ENCODE results near the gene NSDHL. TPM values are rescaled to one million over a fixed set of nuclear protein-coding genes. Genes with fewer than 3 reads are reported as not detected.

Gene NSDHL
- total and polyA plus RNA-seq, 4 experiments from 2014 or later: 6.5 to 20.3 (median 11.4) TPM

GRCh38 chrX:152878976-152879755 is 48.3 kb downstream of the NSDHL start:
- Mint-ChIP-seq H3K27me3 (peaks cover 0 to 2% of the 10 kb centered on the region in 2 donors), H3K4me1 (no peaks in the 10 kb centered on the region), H3K36me3 (peaks cover 0 to 3% of the 10 kb centered on the region in 2 donors), H3K4me3 (no peak overlapping the region), H3K27ac (no peak overlapping the region), H3K9me3 (no peaks in the 10 kb centered on the region)
- Histone ChIP-seq H3K27me3 (ENCODE audit: insufficient read depth, low read length) (no peaks in the 10 kb centered on the region), H3K9me3 (ENCODE audit: control insufficient read depth in 1 of 2, low read length in 2 of 2) (no peaks in the 10 kb centered on the region), H3K27ac (ENCODE audit: low read depth, low read length) (no peak overlapping the region), H3K4me3 (ENCODE audit: low read length in 2 of 2) (no peak overlapping the region), H3K4me1 (ENCODE audit: insufficient read depth, low read length) (no peaks in the 10 kb centered on the region), H3K36me3 (ENCODE audit: insufficient read depth, low read length) (no peaks in the 10 kb centered on the region)
- intact Hi-C loops (cut with micrococcal nuclease): no loop called here
- no peak for DNase-seq
- ChIA-PET POLR2A (ENCODE audit: partially characterized antibody) (no interaction called here), CTCF (ENCODE audit: partially characterized antibody) (no interaction called here)

DNA sequence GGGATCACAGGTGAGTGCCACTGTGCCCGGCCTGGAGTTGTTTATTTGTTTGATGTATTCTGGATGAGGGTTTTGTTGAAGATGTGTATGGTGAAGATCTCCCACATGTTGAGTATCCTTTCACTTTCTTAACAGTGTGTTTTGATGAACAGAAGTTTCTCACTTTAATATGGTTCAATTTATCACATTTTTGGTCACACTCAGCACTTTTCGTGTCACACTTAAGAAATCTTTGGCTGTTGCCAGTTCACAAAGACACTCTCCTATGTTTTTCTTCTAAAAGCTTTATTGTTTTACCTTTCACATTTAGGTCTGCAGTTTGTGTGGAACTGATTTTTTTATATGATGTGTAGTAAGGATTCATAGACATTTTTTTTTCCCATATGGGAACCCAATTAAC is 50.4 kb downstream of the NSDHL start:
- peaks cover 2% of the 10 kb centered on the region in 2 donors for H3K27me3 Mint-ChIP-seq
- ChIA-PET CTCF (ENCODE audit: partially characterized antibody) (no interaction called here), POLR2A (ENCODE audit: partially characterized antibody) (no interaction called here)
- no peak overlapping the region for H3K27ac Mint-ChIP-seq
- Histone ChIP-seq H3K9me3 (ENCODE audit: control insufficient read depth in 1 of 2, low read length in 2 of 2) (no peaks in the 10 kb centered on the region), H3K27me3 (ENCODE audit: insufficient read depth, low read length) (no peaks in the 10 kb centered on the region), H3K4me3 (ENCODE audit: low read length in 2 of 2) (no peak overlapping the region), H3K27ac (ENCODE audit: low read depth, low read length) (no peak overlapping the region), H3K36me3 (ENCODE audit: insufficient read depth, low read length) (no peaks in the 10 kb centered on the region), H3K4me1 (ENCODE audit: insufficient read depth, low read length) (no peaks in the 10 kb centered on the region)
- no peak overlapping the region for H3K4me3 Mint-ChIP-seq
- DNase-seq: no peak
- intact Hi-C loops (cut with micrococcal nuclease): no loop called here
- H3K4me1 Mint-ChIP-seq: no peaks in the 10 kb centered on the region
- H3K36me3 Mint-ChIP-seq: peaks cover 0 to 3% of the 10 kb centered on the region in 2 donors
- H3K9me3 Mint-ChIP-seq: no peaks in the 10 kb centered on the region

- CTCF ChIA-PET (ENCODE audit: partially characterized antibody): no interaction called here
- Histone ChIP-seq H3K9me3 (ENCODE audit: control insufficient read depth in 1 of 2, low read length in 2 of 2) (no peaks in the 10 kb centered on the region), H3K4me1 (ENCODE audit: insufficient read depth, low read length) (no peaks in the 10 kb centered on the region), H3K27me3 (ENCODE audit: insufficient read depth, low read length) (no peaks in the 10 kb centered on the region), H3K36me3 (ENCODE audit: insufficient read depth, low read length) (no peaks in the 10 kb centered on the region), H3K4me3 (ENCODE audit: low read length in 2 of 2) (no peak overlapping the region), H3K27ac (ENCODE audit: low read depth, low read length) (no peak overlapping the region)
- intact Hi-C loops (cut with micrococcal nuclease): no loop called here
- POLR2A ChIA-PET (ENCODE audit: partially characterized antibody): no interaction called here
- DNase-seq: no peak
- Mint-ChIP-seq H3K4me1 (no peaks in the 10 kb centered on the region), H3K27me3 (peaks cover 1 to 7% of the 10 kb centered on the region in 2 donors), H3K36me3 (peaks cover 0 to 4% of the 10 kb centered on the region in 2 donors), H3K9me3 (no peaks in the 10 kb centered on the region), H3K4me3 (no peak overlapping the region), H3K27ac (no peak overlapping the region)
Observed at GRCh38 chrX:152884171-152884570, 53.3 kb downstream of the NSDHL start.

GRCh38 chrX:152886716-152887115 is 55.9 kb downstream of the NSDHL start:
- H3K36me3 Mint-ChIP-seq: peaks cover 0 to 4% of the 10 kb centered on the region in 2 donors

GRCh38 chrX:152892499-152892898 is 61.6 kb downstream of the NSDHL start:
- ChIA-PET POLR2A (ENCODE audit: partially characterized antibody) (no interaction called here), CTCF (ENCODE audit: partially characterized antibody) (no interaction called here)
- intact Hi-C loops (cut with micrococcal nuclease): no loop called here
- Histone ChIP-seq H3K27ac (ENCODE audit: low read depth, low read length) (no peak overlapping the region), H3K36me3 (ENCODE audit: insufficient read depth, low read length) (no peaks in the 10 kb centered on the region), H3K9me3 (ENCODE audit: control insufficient read depth in 1 of 2, low read length in 2 of 2) (no peaks in the 10 kb centered on the region), H3K4me3 (ENCODE audit: low read length in 2 of 2) (no peak overlapping the region), H3K4me1 (ENCODE audit: insufficient read depth, low read length) (no peaks in the 10 kb centered on the region), H3K27me3 (ENCODE audit: insufficient read depth, low read length) (peaks cover 4% of the 10 kb centered on the region)
- peaks cover 0 to 5% (median under 1%) of the 10 kb centered on the region in 4 donors for H3K4me1 Mint-ChIP-seq
- no peak for DNase-seq
- H3K27me3 Mint-ChIP-seq: peaks cover 14 to 33% of the 10 kb centered on the region in 2 donors
- no peaks in the 10 kb centered on the region for H3K9me3 Mint-ChIP-seq
- no peak overlapping the region for H3K27ac Mint-ChIP-seq
- H3K4me3 Mint-ChIP-seq: no peak overlapping the region
- H3K36me3 Mint-ChIP-seq: peaks cover 0 to 4% of the 10 kb centered on the region in 2 donors

More at GRCh38 chrX:152886716-152887115, 55.9 kb downstream of the NSDHL start:
- Histone ChIP-seq H3K27me3 (ENCODE audit: insufficient read depth, low read length) (peaks cover 4% of the 10 kb centered on the region), H3K27ac (ENCODE audit: low read depth, low read length) (no peak overlapping the region), H3K4me3 (ENCODE audit: low read length in 2 of 2) (no peak overlapping the region), H3K36me3 (ENCODE audit: insufficient read depth, low read length) (no peaks in the 10 kb centered on the region), H3K9me3 (ENCODE audit: control insufficient read depth in 1 of 2, low read length in 2 of 2) (no peaks in the 10 kb centered on the region), H3K4me1 (ENCODE audit: insufficient read depth, low read length) (no peaks in the 10 kb centered on the region)
- Mint-ChIP-seq H3K27ac (no peak overlapping the region), H3K27me3 (peaks cover 5 to 23% of the 10 kb centered on the region in 2 donors), H3K4me3 (no peak overlapping the region), H3K9me3 (no peaks in the 10 kb centered on the region), H3K4me1 (no peaks in the 10 kb centered on the region)
- intact Hi-C loops (cut with micrococcal nuclease): no loop called here
- ChIA-PET POLR2A (ENCODE audit: partially characterized antibody) (no interaction called here), CTCF (ENCODE audit: partially characterized antibody) (no interaction called here)
- no peak for DNase-seq

- Histone ChIP-seq H3K4me3 (ENCODE audit: low read length in 2 of 2) (no peak overlapping the region), H3K36me3 (ENCODE audit: insufficient read depth, low read length) (no peaks in the 10 kb centered on the region), H3K27ac (ENCODE audit: low read depth, low read length) (no peak overlapping the region), H3K27me3 (ENCODE audit: insufficient read depth, low read length) (peaks cover 4% of the 10 kb centered on the region), H3K9me3 (ENCODE audit: control insufficient read depth in 1 of 2, low read length in 2 of 2) (no peaks in the 10 kb centered on the region), H3K4me1 (ENCODE audit: insufficient read depth, low read length) (no peaks in the 10 kb centered on the region)
- ChIA-PET CTCF (ENCODE audit: partially characterized antibody) (no interaction called here), POLR2A (ENCODE audit: partially characterized antibody) (no interaction called here)
- Mint-ChIP-seq H3K4me3 (no peak overlapping the region), H3K27me3 (peaks cover 14 to 31% of the 10 kb centered on the region in 2 donors), H3K36me3 (peaks cover 0 to 3% of the 10 kb centered on the region in 2 donors), H3K4me1 (peaks cover 0 to 5% (median under 1%) of the 10 kb centered on the region in 4 donors), H3K9me3 (no peaks in the 10 kb centered on the region), H3K27ac (no peak overlapping the region)
- intact Hi-C loops (cut with micrococcal nuclease): no loop called here
- DNase-seq: no peak
Observed at GRCh38 chrX:152892999-152893891, 62.4 kb downstream of the NSDHL start.

DNA sequence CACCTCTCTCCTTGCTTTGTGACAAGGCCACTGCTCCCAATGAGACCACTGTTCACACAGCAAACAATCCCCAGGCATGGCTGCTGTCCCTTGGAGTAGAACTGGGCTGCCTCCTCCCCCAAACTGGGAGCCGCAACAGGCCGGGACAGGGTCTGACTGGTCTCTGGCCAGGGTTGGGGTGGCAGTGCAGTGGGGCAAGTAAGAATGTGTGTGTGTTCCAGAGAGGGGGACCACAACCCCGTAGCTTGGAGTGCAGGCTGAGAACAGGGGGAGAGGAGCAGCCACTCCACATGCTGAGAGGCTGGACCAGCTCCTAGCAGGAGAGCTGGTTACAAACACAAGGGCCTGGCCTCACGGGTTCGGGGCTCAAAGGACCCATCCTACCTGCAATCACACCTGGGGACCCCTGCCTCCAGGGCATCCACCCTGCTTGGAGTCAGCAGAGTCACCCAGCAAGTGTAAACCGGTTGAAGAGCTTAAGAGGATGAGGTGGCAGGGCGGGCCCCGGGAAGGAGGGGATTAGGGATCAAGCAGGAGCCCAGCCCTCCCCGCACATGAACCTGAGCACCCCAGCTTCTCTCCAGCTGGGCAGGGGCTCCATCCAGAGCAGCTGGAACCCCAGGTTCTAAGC is 63.2 kb downstream of the NSDHL start:
- Mint-ChIP-seq H3K27ac (no peak overlapping the region), H3K36me3 (no peaks in the 10 kb centered on the region), H3K27me3 (peaks cover 13 to 28% of the 10 kb centered on the region in 2 donors), H3K4me1 (peaks cover 0 to 5% (median under 1%) of the 10 kb centered on the region in 4 donors), H3K4me3 (no peak overlapping the region), H3K9me3 (no peaks in the 10 kb centered on the region)
- intact Hi-C loops (cut with micrococcal nuclease): no loop called here
- Histone ChIP-seq H3K4me3 (ENCODE audit: low read length in 2 of 2) (no peak overlapping the region), H3K27me3 (ENCODE audit: insufficient read depth, low read length) (peaks cover 4% of the 10 kb centered on the region), H3K27ac (ENCODE audit: low read depth, low read length) (no peak overlapping the region), H3K36me3 (ENCODE audit: insufficient read depth, low read length) (no peaks in the 10 kb centered on the region), H3K9me3 (ENCODE audit: control insufficient read depth in 1 of 2, low read length in 2 of 2) (no peaks in the 10 kb centered on the region), H3K4me1 (ENCODE audit: insufficient read depth, low read length) (no peaks in the 10 kb centered on the region)
- POLR2A ChIA-PET (ENCODE audit: partially characterized antibody): no interaction called here
- DNase-seq: no peak
- CTCF ChIA-PET (ENCODE audit: partially characterized antibody): no interaction called here

Data from CD4-positive, alpha-beta memory T cell (primary cell).